CD4-positive, alpha-beta T cell treated with Interleukin-1 beta for 1 hour (primary cell): ENCODE measurements around the gene MUC2.
"Not testable (repeated sequence)": the region's sequence is repeated elsewhere in the genome, so short reads cannot be mapped to it uniquely, and the experiment has no call there.

Experiments
- DNase-seq, 2 donors: peaks; one replicate each; pipeline ENCODE4 v3.0.0-alpha.2; 2020 to 2022

MUC2 gene

GRCh38 chr11:1109101-1109917, 34.6 kb downstream of the MUC2 start:
- DNase-seq = no peak

- DNase-seq = no peak
Observed at GRCh38 chr11:1109918-1110705, 35.4 kb downstream of the MUC2 start.

DNA sequence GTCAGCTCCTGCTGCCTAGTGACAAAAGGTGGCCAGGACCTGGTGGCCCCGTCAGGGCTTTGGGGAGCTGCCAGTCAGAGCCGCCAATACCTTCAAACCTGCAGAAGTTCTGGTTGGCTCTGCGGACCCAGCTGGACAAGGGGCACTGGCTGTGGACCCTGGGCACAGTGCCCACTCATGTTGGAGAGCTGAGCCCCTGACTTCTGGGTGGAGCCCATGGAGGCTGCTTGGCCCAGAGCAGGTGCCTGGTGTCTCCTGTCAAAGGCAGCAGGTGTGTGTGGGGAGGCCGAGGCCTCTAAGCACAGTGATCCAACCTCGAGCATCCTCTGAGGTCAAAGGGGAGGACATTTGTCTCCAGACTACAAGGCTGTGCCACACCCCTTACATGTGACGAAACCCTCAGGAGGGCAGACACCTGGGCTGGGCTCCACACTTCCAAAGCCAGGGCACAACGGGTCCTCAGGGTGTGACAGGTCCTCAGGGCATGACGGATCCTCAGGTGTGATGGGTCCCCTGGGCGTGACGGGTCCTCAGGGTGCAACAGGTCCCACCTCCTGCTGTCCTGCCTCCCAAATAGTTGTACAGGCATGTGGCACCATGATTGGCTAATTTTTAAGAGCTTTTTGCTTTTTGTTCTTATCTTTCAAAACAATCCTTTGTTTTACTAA, 37.0 kb downstream of the MUC2 start:
- no peak for DNase-seq

DNA sequence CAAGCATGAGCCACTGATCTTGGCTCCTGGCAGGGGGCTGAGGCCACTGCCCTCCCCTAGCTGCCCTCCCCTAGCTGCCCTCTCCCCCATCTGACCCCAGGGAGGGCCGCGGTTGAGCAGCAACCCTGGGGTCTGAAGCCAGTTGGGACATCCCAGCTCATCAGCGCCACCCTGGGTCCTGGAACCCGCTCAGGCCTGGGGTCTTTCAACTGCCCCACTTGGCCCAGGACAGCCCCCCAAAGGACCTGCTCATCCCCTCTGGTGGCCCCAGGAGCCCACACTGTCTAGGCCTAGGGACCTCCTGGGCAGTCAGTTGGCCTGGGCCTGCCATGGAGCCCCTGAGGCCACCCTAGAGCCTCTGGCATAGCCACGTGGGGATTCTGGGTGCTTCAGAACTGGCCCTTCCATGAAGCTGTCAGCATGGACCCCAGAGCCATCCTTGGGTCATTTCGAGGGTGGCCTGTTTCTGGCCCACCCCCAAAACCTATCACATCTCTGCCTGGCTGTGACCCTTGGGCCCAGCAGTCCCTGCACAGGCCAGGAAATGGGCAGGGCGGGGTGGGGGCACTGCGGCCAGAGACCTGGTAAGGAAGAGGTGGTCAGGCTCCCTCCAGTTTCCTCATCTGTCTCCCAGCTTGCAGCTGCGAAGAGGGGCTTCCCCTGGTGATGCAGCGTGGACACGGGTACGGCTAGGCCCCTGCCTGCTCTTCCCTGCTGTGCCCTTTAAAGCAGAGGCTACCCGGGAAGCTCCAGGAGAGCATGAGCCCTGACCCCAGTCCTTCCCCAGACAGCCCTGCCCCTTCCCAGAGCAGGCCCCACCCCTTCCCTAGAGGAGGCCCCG, 37.9 kb downstream of the MUC2 start:
- no peak for DNase-seq

GRCh38 chr11:1113405-1114201, 38.9 kb downstream of the MUC2 start:
- DNase-seq = no peak

DNA sequence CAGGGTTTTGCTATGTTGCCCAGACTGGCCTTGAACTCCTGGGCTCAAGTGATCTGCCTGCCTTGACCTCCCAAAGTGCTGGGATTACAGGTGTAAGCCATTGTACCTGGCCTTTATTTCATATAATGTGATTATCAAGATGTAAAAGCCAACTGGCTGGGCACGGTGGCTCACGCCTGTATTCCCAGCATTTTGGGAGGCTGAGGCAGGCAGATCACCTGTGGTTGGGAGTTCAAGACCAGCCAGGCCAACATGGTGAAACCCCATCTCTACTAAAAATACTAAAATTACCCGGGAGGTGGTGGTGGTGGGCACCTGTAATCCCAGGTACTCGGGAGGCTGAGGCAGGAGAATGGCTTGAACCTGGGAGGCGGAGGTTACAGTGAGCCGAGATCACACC, 40.6 kb downstream of the MUC2 start:
- DNase-seq = not testable (repeated sequence)

DNA sequence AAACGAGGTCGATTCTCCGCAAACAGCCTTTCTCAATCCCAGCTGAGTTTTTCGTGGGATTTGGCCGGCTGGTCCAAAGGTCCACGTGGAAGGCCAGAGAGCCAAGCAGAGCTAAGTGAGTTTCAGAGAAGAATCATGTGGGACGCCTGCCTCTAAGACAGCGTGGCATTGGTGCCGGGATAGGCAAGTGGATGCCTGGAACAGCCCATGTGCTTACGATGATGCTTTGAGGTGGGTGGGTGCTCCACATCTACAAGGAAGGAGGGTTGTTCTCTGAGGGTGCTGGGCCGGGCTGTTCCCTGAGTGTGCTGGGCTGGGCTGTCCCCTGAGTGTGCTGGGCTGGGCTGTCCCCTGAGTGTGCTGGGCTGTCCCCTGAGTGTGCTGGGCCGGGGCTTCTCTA, 41.4 kb downstream of the MUC2 start:
- no peak for DNase-seq

GRCh38 chr11:1116666-1117390, 42.2 kb downstream of the MUC2 start:
- no peak for DNase-seq

GRCh38 chr11:1117992-1118391, 43.3 kb downstream of the MUC2 start:
- DNase-seq = no peak

- no peak for DNase-seq
Observed at GRCh38 chr11:1118755-1119603, 44.3 kb downstream of the MUC2 start.

GRCh38 chr11:1119604-1120146, 45.0 kb downstream of the MUC2 start:
- DNase-seq = no peak

DNA sequence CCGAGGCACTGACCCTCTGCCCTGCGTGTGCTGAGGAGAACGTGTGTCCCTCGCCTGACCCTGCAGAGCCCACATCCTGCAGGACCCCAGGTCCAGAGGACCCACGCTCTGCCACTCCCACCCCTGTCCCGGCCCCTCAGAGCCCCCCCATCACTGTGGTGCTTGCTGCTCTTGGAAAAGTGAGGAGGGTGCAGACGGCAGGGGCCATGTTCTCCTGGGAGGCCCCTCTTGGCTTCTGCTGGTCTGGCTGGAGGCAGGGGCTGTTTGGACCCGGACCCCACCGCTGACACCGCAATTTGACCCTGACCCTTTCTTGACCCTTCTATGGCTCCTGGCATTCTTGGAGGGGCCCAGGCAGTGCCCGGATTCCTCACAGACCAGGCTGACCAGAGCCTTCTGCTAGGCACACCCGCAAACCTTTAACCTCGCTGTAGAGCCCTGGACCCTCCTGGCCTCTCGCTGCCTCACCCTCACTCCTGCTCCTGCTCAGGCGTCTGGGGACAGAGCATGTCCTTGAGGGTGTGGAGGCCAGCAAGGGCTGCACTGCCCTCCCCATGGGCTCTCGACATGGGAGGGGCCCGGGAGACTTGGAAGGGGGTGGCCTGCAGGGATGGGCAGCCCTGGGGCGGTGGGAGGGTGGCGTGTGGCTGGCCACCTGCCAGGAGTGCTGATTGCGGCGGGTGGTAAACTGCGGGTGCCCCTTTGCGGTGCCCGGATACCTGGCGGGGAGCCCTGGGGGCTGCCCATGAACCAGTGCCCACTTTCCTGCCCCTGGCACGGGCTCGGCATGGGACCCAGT, 46.1 kb downstream of the MUC2 start:
- DNase-seq = no peak

GRCh38 chr11:1121331-1121812, 46.7 kb downstream of the MUC2 start:
- DNase-seq = no peak

GRCh38 chr11:1121813-1122663, 47.4 kb downstream of the MUC2 start:
- no peak for DNase-seq

DNA sequence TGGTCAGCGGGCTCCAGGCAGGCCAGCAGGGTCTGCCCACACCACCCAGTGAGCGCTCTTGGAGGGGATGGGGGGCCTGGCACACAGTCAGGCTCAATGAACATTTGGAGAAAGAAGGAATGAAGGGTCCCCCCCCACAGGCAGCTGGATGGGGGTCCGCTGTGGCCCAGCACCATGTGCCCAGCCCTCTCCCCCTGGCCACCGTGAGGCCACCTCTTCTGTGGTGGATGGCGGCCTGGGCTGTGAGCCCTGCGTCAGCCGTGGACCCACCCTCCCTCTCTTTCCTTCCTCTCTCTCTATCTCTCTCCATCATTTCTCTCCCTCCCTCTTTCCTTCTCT, 48.0 kb downstream of the MUC2 start:
- DNase-seq = no peak

DNA sequence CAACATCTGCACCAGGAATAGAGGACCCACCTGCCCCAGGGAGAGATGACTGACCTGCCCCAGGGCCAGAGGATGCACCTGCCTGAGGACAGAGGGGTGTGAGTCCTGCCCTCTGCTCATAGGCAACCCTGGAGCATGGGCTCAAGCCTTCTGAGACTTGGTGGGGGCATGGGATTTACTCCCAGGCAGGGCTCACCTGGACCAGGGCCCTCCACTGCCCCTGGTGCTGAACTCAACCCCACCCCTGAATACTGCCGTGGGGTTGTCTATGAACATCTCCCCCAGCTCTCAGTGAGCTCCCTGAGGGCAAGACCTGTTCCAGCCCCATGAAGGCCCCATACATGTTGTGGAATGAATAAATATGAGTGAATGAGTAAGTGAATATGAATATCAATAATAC, 49.3 kb downstream of the MUC2 start:
- DNase-seq = no peak
